NCI-H1105 (cell line): ENCODE results near the gene B3GNT7.
A peak's percentile ranks its signal among the peaks of the same experiment; 100 is the strongest.
"Not testable (repeated sequence)": the region's sequence is repeated elsewhere in the genome, so short reads cannot be mapped to it uniquely, and the experiment has no call there.

ENCODE experiments used
- DNase-seq: peaks from one replicate; lab custom pipeline; 2025; lab: John Stamatoyannopoulos, UW

B3GNT7 gene

GRCh38 chr2:231403421-231404182 is 8.1 kb downstream of the B3GNT7 start:
- not testable (repeated sequence) for DNase-seq

GRCh38 chr2:231404183-231404578 is 8.7 kb downstream of the B3GNT7 start:
- DNase-seq = not testable (repeated sequence)

- DNase-seq = not testable (repeated sequence)
Observed at GRCh38 chr2:231405601-231406367, 10.3 kb downstream of the B3GNT7 start.

DNA sequence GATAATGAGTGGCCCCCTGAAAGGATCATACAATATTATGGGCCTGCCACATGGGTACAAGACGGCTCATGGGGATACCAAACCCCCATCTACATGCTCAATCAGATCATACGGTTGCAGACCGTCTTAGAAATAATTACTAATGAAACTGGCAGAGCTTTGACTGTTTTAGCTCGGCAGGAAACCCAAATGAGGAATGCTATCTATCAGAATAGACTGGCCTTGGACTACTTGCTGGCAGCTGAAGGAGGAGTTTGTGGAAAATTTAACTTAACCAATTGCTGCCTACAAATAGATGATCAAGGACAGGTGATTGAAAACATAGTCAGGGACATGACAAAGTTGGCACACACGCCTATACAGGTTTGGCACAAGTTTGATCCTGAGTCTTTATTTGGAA is 12.2 kb downstream of the B3GNT7 start:
- DNase-seq = not testable (repeated sequence)

DNA sequence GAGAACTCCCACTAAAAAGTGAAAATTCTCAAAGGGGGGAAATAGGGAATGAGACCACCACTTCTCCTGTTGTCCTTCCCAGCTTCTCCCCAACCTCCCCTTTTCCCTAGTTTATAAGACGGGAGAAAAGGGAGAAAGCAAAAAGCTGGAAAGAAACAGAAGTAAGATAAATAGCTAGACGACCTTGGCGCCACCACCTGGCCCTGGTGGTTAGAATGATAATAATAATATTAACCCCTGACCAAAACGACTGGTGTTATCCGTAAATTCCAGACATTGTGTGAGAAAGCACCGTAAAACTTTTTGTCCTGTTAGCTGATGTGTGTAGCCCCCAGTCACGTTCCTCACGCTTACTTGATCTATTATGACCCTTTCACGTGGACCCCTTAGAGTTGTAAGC is 12.8 kb downstream of the B3GNT7 start:
- DNase-seq = not testable (repeated sequence)

GRCh38 chr2:231409776-231410175 is 14.3 kb downstream of the B3GNT7 start:
- no peak for DNase-seq

DNA sequence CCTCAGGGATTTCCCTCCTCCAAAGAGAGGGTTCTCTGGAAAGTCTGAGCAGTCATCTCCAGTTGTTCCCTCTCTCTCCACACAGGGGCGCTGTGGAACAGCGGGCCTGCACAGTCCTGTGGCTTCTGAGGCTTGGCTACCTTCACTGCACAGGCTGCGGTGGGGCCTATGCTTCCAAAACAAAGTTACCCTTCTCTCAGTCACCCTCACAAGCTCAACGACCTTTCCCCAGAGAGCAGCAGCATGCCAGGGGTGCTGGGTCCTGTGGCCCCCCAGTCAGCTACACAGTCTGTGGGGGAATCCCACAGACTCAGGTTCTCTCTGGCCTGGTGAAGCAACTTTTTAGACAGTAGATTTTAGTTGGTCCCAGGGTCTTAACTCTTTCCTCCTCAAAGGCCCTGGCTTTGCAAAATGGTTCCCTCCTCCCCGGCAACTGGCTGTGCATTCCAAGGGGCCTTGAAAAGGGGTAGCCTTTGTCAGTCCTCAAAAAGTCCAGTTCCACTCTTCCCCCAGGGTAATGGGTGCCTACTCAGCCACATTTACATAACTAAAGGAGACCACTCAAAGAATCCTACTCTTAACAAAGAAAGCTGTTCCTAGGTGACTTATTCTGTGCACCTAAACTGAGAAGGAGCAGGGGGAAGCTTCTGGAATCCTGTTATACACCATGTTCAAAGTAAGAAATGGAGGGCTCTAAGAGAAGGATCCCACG is 14.9 kb downstream of the B3GNT7 start:
- DNase-seq = no peak

DNA sequence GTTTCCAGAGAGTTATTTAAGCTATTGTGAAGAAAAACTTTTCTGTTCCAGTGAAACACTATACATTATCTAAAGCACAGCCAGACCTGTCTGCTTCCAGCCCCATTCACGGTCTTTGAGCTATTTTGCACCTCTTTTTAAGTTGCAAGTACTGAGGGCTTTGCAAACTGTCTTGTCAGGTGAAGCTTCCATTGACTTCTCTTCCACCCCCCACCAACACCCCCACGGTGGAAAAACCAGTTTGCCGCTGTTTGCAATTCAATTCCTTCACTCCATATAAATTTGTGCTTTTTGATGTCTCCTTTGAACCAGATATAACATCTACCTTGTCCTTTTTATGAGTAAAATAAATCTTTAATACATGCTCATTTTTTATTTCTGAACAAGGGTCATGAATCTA is 15.7 kb downstream of the B3GNT7 start:
- no peak for DNase-seq

DNA sequence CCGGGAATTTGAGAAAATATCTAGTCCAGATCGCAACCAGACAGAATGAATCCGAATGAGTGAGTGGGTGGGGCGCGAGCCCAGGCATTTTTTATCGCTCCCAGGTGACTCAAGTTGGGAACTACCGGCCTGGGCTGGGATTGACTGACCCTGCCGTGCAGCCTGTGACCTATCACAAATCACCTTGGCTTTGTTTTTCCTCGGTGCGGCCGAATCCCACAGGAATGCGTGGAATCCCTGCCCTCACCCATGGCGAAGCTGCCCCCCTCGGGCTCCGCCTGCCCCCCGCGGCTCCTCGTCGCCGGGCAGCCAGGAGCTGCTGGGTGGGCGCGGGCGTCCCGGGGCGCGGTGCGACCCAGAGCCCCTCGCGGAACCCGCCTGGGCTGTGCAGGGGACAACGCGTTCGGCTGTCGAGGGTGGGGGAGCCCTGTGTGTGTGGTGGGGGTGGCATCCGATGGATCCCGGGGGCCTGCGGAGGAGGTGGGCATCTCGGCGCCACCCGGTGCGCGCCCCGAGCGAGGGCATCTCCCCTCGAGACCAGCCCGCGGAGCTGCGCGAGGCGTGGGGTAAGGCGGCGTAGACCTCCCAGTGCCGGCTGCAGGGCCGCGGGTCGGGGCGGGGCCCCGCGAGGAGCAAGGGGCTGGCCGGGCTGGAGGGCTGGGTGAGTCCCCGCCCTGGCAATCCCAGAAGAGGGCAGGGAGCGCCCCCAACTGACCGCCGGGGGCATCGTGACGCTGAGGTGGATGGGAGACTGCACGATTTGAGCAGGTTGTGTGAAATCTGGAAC is 16.5 kb downstream of the B3GNT7 start:
- DNase-seq = peak; percentile 77

DNA sequence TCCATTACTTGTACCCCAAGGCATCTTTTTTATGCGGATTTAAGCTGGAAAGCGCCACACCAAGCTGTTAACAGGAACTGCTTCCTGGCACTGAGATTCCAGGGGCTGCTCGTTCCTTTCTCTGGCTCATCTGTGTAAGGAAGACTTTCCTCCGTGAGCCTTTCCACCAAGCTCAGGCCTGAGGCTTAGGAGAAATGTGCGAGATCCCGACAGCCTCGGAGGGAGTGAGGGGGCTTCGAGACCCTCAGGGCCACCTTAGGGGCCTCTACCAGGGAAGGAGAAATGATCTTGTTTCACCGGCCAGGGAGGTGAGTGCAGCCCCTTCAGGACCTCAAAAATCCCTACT is 17.1 kb downstream of the B3GNT7 start:
- no peak for DNase-seq

DNA sequence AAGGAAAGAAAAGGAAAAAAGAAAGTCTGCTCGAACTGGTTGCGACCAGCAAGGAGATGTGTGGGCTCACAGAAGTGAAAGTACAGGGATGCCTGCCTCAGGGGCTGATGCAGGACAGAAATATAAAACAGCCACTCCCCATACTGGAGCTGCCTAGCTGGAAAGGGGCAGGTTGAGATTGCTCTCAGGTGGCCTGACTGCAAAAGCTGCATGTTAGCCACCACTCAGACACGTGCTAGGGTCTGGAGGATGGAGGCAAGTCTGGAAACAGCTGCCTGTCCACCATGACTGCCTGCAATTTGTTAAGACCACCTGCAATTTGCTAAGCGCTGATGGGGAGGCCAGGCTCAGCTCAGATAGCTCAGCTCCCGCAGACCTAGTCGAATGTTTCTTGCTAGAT is 17.9 kb downstream of the B3GNT7 start:
- no peak for DNase-seq

GRCh38 chr2:231413921-231414476 is 18.5 kb downstream of the B3GNT7 start:
- no peak for DNase-seq

- no peak for DNase-seq
Observed at GRCh38 chr2:231415029-231415428, 19.5 kb downstream of the B3GNT7 start.

- DNase-seq = no peak
Observed at GRCh38 chr2:231418820-231419640, 23.5 kb downstream of the B3GNT7 start.

GRCh38 chr2:231421051-231421580 is 25.6 kb downstream of the B3GNT7 start:
- no peak for DNase-seq

GRCh38 chr2:231422056-231422455 is 26.5 kb downstream of the B3GNT7 start:
- DNase-seq = no peak

- DNase-seq = no peak
Observed at GRCh38 chr2:231423176-231423575, 27.7 kb downstream of the B3GNT7 start.

- no peak for DNase-seq
Observed at GRCh38 chr2:231425291-231425810, 29.8 kb downstream of the B3GNT7 start.

DNA sequence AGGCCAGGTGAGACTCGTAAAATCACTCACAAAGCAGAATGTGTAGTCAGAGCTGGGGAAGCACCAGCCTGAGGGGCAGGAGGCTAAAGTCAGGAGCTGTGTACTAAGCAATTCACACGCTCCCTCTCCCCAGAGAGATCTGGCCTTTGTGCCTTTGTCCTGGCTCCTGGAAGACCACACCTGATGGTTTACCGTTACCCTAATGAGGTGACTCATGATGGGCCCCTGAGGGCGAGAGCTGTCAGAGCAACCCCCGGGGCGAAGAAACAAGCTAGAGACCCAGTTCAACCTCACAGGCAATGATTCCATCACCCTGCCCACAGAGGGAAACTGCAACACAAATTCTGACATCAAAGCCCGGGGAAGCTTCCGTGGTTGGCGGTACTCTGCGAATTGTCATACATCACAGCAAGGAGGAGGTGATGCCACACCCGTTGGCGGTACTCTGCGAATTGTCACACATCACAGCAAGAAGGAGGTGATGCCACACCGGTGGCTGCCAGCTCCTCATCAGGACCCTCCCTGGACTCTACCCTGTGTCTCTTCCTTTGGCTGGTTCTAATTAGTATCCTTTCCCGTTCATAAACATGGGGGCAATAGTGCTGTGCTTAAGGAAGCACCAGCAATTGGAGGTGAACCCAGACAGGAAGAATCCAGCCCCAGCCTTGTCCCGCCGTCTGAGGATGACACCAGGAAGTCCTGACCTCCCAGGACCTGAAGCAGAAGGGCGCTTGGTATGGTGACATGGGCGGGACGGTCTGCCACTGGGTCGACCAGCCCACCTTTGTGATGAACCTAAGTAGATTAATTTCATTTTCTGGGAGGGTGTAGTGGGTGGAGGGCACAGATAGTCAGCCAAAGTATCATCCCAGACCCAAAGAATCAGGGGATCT is 30.5 kb downstream of the B3GNT7 start:
- DNase-seq = no peak
